Muscle of back (tissue), 13 donors: ENCODE data around the gene CCDC91. TPM values are rescaled to one million over a fixed set of nuclear protein-coding genes. Genes with fewer than 3 reads are reported as not detected.

Experiments used
- DNase-seq, 3 donors: peaks; one replicate each; pipeline versions ENCODE4 v3.0.0 to v3.0.0-alpha.2; 2013
- long read RNA-seq, 9 donors: transcript quantifications; one replicate each; lab custom pipeline, GENCODE V29; 2026
- polyA plus RNA-seq, 10 donors: library from polyadenylated mRNA; unstranded; fragments of 120-200 nt; gene quantifications; one replicate each; pipeline ENCODE4 v1.2.1, GENCODE V29; 2013; ENCODE audit not compliant: insufficient read length in 10 of 10

Gene CCDC91
- polyA plus RNA-seq = 10 to 100 TPM; 19.7 to 25.1 (median 23.7) TPM
- long read RNA-seq, donor 1, transcript CCDC91-205 (11 exons, 1,301 nt) = major isoform, 5 of 6 reads
- long read RNA-seq, donor 1, partial matches to known transcripts = 0 of 6 reads
- long read RNA-seq, donor 1, other reads (novel, unspliced or antisense) = 0 of 6 reads
- long read RNA-seq, donor 2, transcript CCDC91-205 (11 exons, 1,301 nt) = major isoform, 5 of 5 reads
- long read RNA-seq, donor 2, partial matches to known transcripts = 0 of 5 reads
- long read RNA-seq, donor 2, other reads (novel, unspliced or antisense) = 0 of 5 reads
- long read RNA-seq, donor 3, partial matches to known transcripts = 0 of 1 reads
- long read RNA-seq, donor 3, other reads (novel, unspliced or antisense) = 0 of 1 reads
- long read RNA-seq, donor 4, transcript CCDC91-205 (11 exons, 1,301 nt) = major isoform, 7 of 12 reads
- long read RNA-seq, donor 4, partial matches to known transcripts = 0 of 12 reads
- long read RNA-seq, donor 4, other reads (novel, unspliced or antisense) = 0 of 12 reads
- long read RNA-seq, donor 5, partial matches to known transcripts = 0 of 4 reads
- long read RNA-seq, donor 5, other reads (novel, unspliced or antisense) = 0 of 4 reads
- long read RNA-seq, donor 6, transcript CCDC91-205 (11 exons, 1,301 nt) = major isoform, 9 of 10 reads
- long read RNA-seq, donor 6, partial matches to known transcripts = 0 of 10 reads
- long read RNA-seq, donor 6, other reads (novel, unspliced or antisense) = 0 of 10 reads
- long read RNA-seq, donor 7, transcript CCDC91-205 (11 exons, 1,301 nt) = major isoform, 7 of 7 reads
- long read RNA-seq, donor 7, partial matches to known transcripts = 0 of 7 reads
- long read RNA-seq, donor 7, other reads (novel, unspliced or antisense) = 0 of 7 reads
- long read RNA-seq, donor 8, partial matches to known transcripts = 0 of 4 reads
- long read RNA-seq, donor 8, other reads (novel, unspliced or antisense) = 0 of 4 reads
- long read RNA-seq, donor 9, partial matches to known transcripts = 0 of 2 reads
- long read RNA-seq, donor 9, other reads (novel, unspliced or antisense) = 0 of 2 reads

DNA sequence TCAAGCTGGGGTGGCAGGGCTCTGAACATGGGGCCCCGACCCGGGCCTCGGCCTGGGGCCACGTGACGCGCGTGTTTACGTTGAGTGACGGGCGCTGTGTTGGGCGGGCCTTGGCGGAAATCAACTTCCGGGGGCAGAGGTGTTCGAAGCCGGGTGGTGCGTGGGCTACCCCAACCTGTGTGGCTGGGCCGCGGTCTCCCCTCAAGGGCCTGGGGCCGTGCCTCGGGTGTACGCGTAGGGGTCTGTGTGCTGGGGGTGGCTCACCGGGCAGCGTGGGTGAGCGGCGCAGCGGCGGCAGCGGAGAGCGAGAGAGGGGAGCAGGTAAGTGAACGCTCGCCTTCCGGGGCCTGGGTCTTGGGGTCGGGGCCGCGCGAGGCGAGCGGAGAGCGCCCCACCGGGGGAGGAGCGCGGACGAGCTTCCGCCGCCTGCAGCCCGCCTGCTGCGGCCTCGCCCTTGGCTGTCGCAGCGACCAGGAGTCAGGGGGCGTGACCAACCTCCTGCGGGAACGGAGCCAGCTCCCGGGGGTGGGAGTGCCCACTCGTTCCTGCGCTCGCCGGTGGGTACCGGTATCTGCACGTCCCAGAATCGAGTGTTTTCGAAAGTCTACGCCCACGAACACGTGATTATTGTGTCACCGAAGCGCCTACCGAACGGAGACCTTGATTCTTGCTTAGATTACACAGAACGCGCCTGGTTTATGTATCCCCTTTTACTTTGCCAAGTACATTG is at the start of gene CCDC91:
CCDC91 (plus strand) TSS at position 136 of the 730 bp plus-strand sequence. CDS start 66,760 bp downstream, outside the sequence.
- peak; percentile 82 to 96 (median 87) for DNase-seq

DNA sequence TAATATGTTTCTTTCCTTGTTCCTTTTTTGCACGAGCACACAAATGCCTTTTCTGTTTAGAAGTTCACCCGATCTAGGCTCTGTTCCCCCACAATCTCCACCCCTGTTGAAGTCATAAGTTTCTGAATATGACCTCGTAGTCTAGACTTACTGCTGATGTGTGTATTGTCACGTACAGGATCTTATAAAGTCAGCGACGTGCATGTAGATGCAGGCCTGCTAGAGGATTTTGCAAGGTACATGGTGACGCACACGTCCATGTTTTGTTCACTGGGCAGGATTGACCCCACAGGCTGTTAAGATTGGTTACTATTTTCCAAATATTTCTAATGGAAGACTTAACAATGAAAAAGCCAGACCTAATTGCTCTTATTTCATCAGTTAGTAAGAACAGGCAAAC is 46.2 kb upstream of the CCDC91 start:
- no peak for DNase-seq

GRCh38 chr12:28144532-28144931 is 45.7 kb upstream of the CCDC91 start:
- no peak for DNase-seq

GRCh38 chr12:28145216-28145615 is 45.0 kb upstream of the CCDC91 start:
- DNase-seq = no peak

- no peak for DNase-seq
Measured at GRCh38 chr12:28149279-28149678, 41.0 kb upstream of the CCDC91 start.

- no peak for DNase-seq
Measured at GRCh38 chr12:28156362-28156761, 33.9 kb upstream of the CCDC91 start.

- DNase-seq = no peak
Measured at GRCh38 chr12:28156804-28157203, 33.5 kb upstream of the CCDC91 start.

DNA sequence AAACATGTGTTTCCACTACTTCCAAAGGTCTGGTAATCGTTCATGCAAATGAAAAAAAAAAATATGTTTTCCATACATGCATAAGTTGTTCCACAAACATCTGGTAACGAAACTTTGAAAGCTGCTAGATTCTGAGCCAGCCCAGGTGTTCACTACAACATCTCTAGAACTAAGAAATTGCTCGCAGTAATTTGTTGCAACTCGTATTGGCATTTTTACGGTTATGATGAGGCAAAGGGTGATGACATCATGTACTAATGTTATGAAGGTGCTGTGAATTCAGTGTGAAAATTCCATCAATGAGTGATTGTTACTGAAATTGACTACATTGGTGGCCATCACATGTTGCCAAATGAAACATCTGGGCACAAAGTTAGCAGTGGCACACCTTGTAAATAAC is 31.9 kb upstream of the CCDC91 start:
- DNase-seq = peak in 1 of 3 donors; percentile 4

GRCh38 chr12:28159688-28160087 is 30.6 kb upstream of the CCDC91 start:
- DNase-seq = no peak

DNA sequence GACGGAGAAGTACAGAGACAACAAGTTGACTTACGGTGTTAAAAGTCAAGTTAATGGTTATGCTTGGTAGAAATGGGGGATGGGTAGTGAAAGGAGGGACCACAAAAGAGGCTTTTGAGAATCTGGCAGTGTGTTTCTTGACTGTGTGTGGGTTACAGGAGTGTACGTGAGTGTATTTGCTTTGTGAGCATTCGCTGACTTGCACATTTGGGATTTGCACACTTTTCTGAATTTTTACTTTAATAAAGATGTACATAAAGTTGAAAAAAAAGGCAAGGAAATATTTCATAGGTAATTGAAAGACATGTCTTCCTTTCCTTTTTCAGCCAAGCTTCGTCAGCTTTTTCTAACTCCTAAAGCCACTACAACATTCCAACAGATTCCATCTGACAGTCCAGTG is 28.6 kb upstream of the CCDC91 start:
- DNase-seq = no peak

- DNase-seq = no peak
Measured at GRCh38 chr12:28162697-28163096, 27.6 kb upstream of the CCDC91 start.

DNA sequence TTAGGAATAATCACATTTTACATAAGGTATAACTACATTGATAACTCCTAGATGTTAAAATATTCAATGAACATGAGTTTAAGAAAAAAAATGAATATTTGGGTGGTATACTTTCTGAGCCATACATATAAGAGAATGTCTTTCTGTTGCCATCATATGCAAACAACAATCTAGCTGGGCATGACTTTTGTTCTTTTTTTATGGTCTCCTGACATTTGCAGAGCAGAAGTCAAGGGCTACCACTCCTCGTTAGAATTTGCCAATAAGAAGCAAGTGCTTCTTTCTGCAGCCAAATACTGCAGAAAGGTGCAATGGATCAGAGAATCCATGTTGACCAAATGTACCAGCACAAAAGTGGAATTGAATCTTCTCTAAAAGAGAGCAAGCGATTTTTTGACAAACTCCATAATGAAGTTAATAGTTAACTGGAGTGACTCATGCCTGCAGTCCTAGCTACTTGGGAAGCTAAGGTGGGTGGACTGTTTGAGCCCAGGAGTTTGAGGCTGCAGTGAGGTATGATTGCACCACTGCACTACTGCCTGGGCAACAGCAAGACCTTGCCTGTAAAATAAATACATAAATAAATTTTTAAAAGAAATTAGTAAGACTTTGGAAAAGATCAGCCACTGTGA is 25.5 kb upstream of the CCDC91 start:
- no peak for DNase-seq

DNA sequence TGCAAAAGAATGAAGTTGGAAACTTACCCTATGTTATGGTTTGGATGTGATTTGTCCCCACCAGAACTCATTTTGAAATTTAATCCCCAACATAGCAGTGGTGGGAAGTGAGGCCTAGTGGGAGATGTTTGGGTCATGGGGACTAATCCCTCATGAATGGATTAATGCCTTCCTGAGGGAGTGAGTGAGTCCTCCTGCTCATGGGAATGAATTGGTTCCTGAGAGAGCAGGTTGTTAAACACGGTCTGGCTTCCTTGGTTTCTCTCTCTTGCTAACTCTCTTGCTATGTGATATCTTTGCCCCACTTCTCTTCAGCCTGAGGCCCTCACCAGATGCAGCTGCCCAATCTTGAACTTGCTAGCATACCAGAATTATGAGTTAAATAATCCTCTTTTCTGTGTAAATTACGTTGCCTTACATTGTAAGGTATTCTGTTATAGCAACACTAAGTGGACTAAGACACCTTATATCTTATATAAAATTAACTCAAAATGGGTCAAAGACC is 22.2 kb upstream of the CCDC91 start:
- DNase-seq = no peak

- no peak for DNase-seq
Measured at GRCh38 chr12:28171356-28172060, 18.7 kb upstream of the CCDC91 start.

GRCh38 chr12:28172434-28173030 is 17.7 kb upstream of the CCDC91 start:
- DNase-seq = peak in 2 of 3 donors; percentile 15 to 31

DNA sequence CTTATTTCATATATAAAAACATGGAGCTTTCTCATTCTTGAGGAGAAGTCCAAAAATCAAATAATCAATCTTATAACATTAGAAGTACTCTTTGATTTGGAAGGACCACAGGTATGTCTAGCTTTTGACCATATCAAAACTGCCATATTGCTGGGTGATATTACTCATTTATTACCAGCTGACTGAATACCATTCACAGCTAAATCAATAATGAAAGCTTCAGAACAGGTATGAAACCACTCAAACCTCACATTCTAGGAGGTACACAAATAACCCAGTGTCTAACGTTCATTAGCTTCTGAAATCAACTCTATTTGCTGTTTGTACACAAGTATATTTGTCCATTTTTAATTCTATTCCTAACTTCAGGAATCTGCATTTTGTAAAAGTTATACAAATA is 16.8 kb upstream of the CCDC91 start:
- no peak for DNase-seq

DNA sequence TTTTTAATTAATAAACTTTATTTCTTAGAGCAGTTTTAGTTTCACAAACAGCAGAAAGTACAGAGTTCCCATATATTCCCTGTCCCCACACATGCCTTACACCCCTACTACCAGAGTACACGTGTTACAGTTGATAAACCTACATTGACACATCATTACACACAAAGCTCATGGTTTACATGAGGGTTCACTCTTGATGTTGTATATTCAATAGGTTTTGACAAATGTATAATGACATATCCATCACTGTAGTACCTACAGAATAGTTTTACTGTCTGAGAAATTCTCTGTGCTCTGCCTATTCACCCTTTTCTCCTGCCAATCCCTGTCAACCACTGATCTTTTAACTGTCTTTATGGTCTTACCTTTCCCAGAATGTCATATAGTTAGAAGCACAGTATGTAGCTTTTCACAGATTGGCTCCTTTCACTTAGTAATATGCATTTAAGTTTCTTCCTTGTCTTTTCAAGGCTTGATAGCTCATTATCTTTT is 15.1 kb upstream of the CCDC91 start:
- no peak for DNase-seq

DNA sequence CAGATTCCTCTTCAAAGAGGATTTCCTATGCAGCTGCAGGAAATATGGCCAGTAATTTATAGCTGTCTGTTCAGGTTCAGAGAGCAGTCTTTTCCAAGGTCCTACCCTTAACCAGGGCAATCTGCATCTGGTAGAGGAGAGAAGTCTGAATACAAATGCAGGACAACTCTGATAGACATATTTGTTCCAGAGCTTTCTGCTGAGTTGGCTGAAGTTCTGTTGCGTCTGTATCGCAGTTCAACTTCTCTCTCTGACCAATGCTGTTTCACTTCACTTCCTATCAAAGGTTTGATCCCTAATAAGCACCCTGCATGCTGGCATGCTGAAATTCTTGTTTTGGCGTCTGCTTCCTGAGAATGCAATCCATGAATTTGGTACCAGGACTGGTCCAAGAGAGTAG is 14.0 kb upstream of the CCDC91 start:
- peak in 1 of 3 donors; percentile 5 for DNase-seq

DNA sequence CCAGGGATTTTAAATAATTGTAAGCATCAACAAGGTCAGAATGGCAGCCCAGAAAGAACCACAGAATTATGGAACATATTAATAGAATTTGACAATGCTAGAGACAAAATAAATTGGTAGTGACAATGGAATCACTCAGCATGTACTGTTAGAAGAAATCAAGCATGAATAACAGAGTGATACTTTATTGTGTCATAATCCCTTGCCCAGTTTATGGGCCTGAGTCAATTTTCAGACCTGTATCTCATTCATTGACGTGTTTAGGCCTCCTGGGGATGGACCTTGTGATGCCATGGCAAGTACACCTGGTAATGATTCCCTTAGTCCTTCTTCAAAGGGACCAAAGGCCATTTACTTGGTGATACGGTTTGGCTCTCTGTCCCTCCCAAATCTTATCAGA is 12.8 kb upstream of the CCDC91 start:
- DNase-seq = no peak

GRCh38 chr12:28177905-28178304 is 12.4 kb upstream of the CCDC91 start:
- DNase-seq = no peak
